ENCODE data around the gene CDKN3.

DNA sequence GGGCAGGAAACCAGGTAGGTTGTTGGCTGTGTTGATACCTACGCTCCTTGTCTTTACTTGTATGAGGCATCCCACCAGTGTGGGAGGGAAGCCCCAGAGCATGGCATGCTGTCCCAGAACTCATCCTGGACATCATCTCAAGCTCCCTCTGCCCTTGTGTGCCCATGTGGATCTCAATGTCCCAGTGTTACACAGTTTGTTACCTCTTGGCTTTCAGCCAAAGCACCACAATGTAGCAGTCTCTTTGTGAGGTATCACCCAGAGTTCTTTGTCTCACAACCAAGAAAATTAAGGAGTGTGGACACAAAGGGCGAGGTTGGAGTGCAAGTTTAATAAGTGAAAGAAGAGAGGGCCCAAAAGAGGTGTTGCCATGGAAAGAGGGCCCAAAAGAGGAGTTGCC is 43.1 kb upstream of the CDKN3 start:
- TF ChIP-seq, protein P1, sequence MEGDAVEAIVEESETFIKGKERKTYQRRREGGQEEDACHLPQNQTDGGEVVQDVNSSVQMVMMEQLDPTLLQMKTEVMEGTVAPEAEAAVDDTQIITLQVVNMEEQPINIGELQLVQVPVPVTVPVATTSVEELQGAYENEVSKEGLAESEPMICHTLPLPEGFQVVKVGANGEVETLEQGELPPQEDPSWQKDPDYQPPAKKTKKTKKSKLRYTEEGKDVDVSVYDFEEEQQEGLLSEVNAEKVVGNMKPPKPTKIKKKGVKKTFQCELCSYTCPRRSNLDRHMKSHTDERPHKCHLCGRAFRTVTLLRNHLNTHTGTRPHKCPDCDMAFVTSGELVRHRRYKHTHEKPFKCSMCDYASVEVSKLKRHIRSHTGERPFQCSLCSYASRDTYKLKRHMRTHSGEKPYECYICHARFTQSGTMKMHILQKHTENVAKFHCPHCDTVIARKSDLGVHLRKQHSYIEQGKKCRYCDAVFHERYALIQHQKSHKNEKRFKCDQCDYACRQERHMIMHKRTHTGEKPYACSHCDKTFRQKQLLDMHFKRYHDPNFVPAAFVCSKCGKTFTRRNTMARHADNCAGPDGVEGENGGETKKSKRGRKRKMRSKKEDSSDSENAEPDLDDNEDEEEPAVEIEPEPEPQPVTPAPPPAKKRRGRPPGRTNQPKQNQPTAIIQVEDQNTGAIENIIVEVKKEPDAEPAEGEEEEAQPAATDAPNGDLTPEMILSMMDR (IDR thresholded peaks at IDR 0.05; ENCODE audit: insufficient read depth, low read length) = no peak
- no peak for TF ChIP-seq SPI1 (IDR thresholded peaks at IDR 0.05; ENCODE audit: borderline replicate concordance, low read depth)
- TF ChIP-seq, protein P2, sequence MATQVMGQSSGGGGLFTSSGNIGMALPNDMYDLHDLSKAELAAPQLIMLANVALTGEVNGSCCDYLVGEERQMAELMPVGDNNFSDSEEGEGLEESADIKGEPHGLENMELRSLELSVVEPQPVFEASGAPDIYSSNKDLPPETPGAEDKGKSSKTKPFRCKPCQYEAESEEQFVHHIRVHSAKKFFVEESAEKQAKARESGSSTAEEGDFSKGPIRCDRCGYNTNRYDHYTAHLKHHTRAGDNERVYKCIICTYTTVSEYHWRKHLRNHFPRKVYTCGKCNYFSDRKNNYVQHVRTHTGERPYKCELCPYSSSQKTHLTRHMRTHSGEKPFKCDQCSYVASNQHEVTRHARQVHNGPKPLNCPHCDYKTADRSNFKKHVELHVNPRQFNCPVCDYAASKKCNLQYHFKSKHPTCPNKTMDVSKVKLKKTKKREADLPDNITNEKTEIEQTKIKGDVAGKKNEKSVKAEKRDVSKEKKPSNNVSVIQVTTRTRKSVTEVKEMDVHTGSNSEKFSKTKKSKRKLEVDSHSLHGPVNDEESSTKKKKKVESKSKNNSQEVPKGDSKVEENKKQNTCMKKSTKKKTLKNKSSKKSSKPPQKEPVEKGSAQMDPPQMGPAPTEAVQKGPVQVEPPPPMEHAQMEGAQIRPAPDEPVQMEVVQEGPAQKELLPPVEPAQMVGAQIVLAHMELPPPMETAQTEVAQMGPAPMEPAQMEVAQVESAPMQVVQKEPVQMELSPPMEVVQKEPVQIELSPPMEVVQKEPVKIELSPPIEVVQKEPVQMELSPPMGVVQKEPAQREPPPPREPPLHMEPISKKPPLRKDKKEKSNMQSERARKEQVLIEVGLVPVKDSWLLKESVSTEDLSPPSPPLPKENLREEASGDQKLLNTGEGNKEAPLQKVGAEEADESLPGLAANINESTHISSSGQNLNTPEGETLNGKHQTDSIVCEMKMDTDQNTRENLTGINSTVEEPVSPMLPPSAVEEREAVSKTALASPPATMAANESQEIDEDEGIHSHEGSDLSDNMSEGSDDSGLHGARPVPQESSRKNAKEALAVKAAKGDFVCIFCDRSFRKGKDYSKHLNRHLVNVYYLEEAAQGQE (IDR thresholded peaks at IDR 0.05; ENCODE audit: insufficient replicate concordance, low read depth) = no peak
- no peak for TF ChIP-seq GABPA (IDR thresholded peaks at IDR 0.05; ENCODE audit: low read depth)
- TF ChIP-seq POLR2AphosphoS5 (IDR thresholded peaks at IDR 0.05; ENCODE audit: low read depth) = no peak

Measured in HL-60 (cell line).